Lower leg skin (tissue), 3 donors: ENCODE results near the gene NISCH.

Experiments used
- CTCF ChIP-seq, 3 donors: fragments of 450-650 bp; IDR thresholded peaks; one replicate each; pipeline ENCODE4 v1.5.1; 2016; ENCODE audit warnings: antibody characterized with exemption in 3 of 3, mild to moderate bottlenecking in 3 of 3, moderate library complexity in 2 of 3
- POLR2A ChIP-seq, 2 donors: fragments of 450-650 bp; IDR thresholded peaks; one replicate each; pipeline ENCODE4 v1.6.1; 2016 to 2017; ENCODE audit warnings: antibody characterized with exemption in 2 of 2, mild to moderate bottlenecking in 1 of 2, moderate library complexity in 1 of 2

GRCh38 chr3:52528586-52529375 lies 73.4 kb downstream of the NISCH start:
- TF ChIP-seq CTCF (IDR thresholded peaks at IDR 0.05) (no peak), POLR2A (IDR thresholded peaks at IDR 0.05) (no peak)
